ENCODE results near the gene DBNL.

GRCh38 chr7:44100458-44101302 is 56.2 kb downstream of the DBNL start:
- TF ChIP-seq POLR2A (IDR thresholded peaks at IDR 0.05) (no peak), POLR2AphosphoS5 (IDR thresholded peaks at IDR 0.05) (no peak)
- TF ChIP-seq, protein P1, sequence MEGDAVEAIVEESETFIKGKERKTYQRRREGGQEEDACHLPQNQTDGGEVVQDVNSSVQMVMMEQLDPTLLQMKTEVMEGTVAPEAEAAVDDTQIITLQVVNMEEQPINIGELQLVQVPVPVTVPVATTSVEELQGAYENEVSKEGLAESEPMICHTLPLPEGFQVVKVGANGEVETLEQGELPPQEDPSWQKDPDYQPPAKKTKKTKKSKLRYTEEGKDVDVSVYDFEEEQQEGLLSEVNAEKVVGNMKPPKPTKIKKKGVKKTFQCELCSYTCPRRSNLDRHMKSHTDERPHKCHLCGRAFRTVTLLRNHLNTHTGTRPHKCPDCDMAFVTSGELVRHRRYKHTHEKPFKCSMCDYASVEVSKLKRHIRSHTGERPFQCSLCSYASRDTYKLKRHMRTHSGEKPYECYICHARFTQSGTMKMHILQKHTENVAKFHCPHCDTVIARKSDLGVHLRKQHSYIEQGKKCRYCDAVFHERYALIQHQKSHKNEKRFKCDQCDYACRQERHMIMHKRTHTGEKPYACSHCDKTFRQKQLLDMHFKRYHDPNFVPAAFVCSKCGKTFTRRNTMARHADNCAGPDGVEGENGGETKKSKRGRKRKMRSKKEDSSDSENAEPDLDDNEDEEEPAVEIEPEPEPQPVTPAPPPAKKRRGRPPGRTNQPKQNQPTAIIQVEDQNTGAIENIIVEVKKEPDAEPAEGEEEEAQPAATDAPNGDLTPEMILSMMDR (IDR thresholded peaks at IDR 0.05): no peak
